Neural crest cell (in vitro differentiated cells): Measurements from ENCODE around the gene C1QB. TPM values are rescaled to one million over a fixed set of nuclear protein-coding genes. Genes with fewer than 3 reads are reported as not detected.

ENCODE experiments used
- DNase-seq: peaks from one replicate; pipeline ENCODE4 v3.0.0; 2021; ENCODE audit warnings: low read depth, mixed read lengths, low spot score
- H3K27ac Mint-ChIP-seq: one replicate; pipeline ENCODE4 v1.8.0; 2021; ENCODE audit warnings: mild to moderate bottlenecking, mixed read lengths; ENCODE audit not compliant: unreplicated experiment
- H3K27me3 Mint-ChIP-seq: 2 replicates; pipeline ENCODE4 v1.8.0; 2021; ENCODE audit warnings: low read depth, mild to moderate bottlenecking, mixed read lengths
- H3K36me3 Mint-ChIP-seq: 2 replicates; pipeline ENCODE4 v1.8.0; 2021; ENCODE audit warnings: low read depth, mild to moderate bottlenecking, mixed read lengths
- H3K4me1 Mint-ChIP-seq: 2 replicates; pipeline ENCODE4 v1.8.0; 2021; ENCODE audit warnings: mixed read lengths
- H3K4me3 Mint-ChIP-seq: one replicate; pipeline ENCODE4 v1.8.0; 2021; ENCODE audit warnings: mild to moderate bottlenecking, mixed read lengths
- H3K9me3 Mint-ChIP-seq: 2 replicates; pipeline ENCODE4 v1.8.0; 2021; ENCODE audit warnings: mixed read lengths
- CTCF ChIP-seq: fragments of 200-600 bp; sonication (generic); conservative IDR thresholded peaks from 2 replicates; pipeline ENCODE4 v1.5.0; 2021; ENCODE audit warnings: antibody characterized with exemption, mild to moderate bottlenecking
- total RNA-seq: library from RNA; stranded (reverse); gene quantifications from 2 replicates; pipeline ENCODE4 v1.2.1, GENCODE V29; 2021

C1QB gene
- total RNA-seq, 1 donor from 2014 or later: not detected

GRCh38 chr1:22625262-22625925 lies 27.6 kb upstream of the C1QB start:
- Mint-ChIP-seq H3K27ac (no peak overlapping the region), H3K9me3 (no peaks in the 10 kb centered on the region), H3K27me3 (peaks cover 65% of the 10 kb centered on the region), H3K36me3 (no peaks in the 10 kb centered on the region), H3K4me3 (no peak overlapping the region), H3K4me1 (peaks cover 11% of the 10 kb centered on the region)
- TF ChIP-seq CTCF: no peak
- DNase-seq: peak; percentile 20

DNA sequence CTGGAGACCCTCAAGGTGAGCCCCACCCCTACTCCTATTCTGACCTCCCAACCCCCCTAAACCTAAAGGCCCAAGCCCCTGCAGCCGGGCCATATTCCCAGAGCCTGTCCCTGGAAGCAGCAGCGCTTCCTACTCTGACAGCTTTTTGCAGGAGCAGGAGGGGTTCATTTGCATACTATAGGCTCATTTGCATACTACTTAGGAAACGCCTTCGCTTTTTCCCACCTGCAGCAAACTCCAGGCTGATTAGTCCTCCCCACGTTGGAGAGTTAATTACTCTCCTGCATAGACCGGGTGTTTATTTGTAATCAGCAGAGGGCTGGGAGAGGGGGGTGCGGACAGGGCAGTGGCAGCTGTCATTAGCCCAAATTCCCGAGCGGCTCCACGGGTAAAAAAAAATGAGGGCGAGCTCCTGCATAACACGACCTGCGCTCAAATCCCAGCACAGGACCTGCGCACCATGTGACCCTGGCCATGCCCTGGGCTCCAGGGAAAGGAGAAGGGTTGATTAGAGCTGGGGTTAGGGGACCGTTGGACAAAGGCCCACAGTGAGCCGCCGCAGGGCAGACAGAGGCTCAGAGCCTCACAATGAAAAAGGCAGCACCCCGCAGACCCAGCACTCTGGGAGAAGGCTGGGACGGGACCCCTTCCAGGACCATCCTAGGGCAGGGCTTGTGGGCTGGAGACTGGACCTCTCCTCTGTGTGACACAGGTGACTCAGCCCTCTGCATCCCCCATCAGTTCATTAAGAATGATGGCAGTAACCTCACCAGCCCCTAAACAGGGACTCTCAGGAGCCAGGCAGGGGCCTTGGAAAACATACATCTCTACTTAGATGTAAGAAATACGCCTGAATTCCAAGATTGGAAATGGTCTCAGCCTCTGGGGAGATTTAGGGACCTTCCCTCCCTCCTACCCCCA lies 26.5 kb upstream of the C1QB start:
- no peaks in the 10 kb centered on the region for H3K9me3 Mint-ChIP-seq
- peaks cover 60% of the 10 kb centered on the region for H3K27me3 Mint-ChIP-seq
- no peak for TF ChIP-seq CTCF
- H3K36me3 Mint-ChIP-seq: no peaks in the 10 kb centered on the region
- DNase-seq: no peak
- no peak overlapping the region for H3K27ac Mint-ChIP-seq
- peaks cover 18% of the 10 kb centered on the region for H3K4me1 Mint-ChIP-seq
- H3K4me3 Mint-ChIP-seq: no peak overlapping the region

GRCh38 chr1:22627331-22627730 lies 25.7 kb upstream of the C1QB start:
- H3K4me1 Mint-ChIP-seq: peaks cover 22% of the 10 kb centered on the region
- H3K36me3 Mint-ChIP-seq: no peaks in the 10 kb centered on the region
- H3K27me3 Mint-ChIP-seq: peaks cover 54% of the 10 kb centered on the region

DNA sequence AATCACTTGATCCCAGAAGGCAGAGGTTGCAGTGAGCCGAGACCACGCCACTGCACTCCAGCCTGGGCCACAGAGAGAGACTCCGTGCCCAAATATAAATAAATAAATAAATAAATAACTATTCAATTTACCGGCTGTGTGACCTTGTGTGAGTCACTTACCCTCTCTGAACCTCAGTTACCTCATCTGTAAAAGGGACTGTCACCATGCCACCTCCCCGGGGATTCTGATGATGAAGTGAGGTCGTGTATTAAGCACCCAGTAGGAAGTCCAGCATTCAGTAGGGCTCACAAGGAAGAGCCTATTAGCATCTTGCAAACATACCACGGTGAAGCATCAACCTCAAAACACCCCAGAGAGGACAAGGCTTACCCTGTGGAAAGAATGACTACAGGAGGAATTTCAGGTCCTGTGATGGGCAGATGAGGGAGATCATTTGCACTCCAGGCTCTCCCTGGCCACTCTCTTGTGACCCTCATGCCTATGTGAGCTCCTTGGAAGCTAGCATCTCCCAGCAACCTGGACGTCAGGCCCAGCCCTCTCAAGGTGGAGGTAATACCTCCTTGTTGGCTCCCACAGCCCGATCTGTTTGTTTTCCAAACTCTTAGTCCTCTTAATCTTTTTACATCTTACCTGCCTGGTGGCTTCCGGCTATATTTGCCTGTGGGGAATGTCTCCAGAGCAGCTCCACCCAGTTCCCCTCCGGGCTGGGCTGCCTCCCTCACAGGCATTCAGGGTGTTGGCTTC lies 24.2 kb upstream of the C1QB start:
- Mint-ChIP-seq H3K9me3 (no peaks in the 10 kb centered on the region), H3K27ac (no peak overlapping the region), H3K36me3 (no peaks in the 10 kb centered on the region), H3K27me3 (peaks cover 53% of the 10 kb centered on the region), H3K4me3 (no peak overlapping the region), H3K4me1 (peaks cover 22% of the 10 kb centered on the region)
- no peak for DNase-seq
- no peak for TF ChIP-seq CTCF

More at GRCh38 chr1:22627331-22627730, 25.7 kb upstream of the C1QB start:
- TF ChIP-seq CTCF: no peak
- DNase-seq: no peak
- no peaks in the 10 kb centered on the region for H3K9me3 Mint-ChIP-seq
- no peak overlapping the region for H3K27ac Mint-ChIP-seq
- H3K4me3 Mint-ChIP-seq: no peak overlapping the region

DNA sequence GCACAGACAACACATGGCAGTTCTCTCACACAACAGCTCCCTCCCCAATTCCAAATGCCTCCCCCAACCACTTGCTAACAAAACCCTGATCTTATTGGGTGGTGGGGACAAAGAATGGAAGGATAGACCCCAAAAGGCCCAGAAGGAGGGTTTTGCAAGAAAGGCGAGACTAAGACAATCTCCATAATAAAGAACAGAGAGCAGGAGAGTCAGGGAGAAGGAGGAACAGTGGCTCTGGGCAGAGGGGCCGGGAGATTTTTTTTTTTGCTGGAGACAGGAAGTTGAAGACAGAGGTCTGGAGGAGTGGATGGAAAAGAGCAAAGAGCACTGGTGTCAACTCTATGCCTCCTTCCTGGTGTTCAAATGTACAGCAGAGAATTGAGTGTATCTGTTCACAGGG lies 23.1 kb upstream of the C1QB start:
- peaks cover 22% of the 10 kb centered on the region for H3K4me1 Mint-ChIP-seq
- H3K4me3 Mint-ChIP-seq: no peak overlapping the region
- no peaks in the 10 kb centered on the region for H3K36me3 Mint-ChIP-seq
- DNase-seq: no peak
- no peak for TF ChIP-seq CTCF
- H3K9me3 Mint-ChIP-seq: no peaks in the 10 kb centered on the region
- H3K27ac Mint-ChIP-seq: peak overlapping the region; percentile 3
- peaks cover 44% of the 10 kb centered on the region for H3K27me3 Mint-ChIP-seq
